ENCODE data around the gene LRRC7.

DNA sequence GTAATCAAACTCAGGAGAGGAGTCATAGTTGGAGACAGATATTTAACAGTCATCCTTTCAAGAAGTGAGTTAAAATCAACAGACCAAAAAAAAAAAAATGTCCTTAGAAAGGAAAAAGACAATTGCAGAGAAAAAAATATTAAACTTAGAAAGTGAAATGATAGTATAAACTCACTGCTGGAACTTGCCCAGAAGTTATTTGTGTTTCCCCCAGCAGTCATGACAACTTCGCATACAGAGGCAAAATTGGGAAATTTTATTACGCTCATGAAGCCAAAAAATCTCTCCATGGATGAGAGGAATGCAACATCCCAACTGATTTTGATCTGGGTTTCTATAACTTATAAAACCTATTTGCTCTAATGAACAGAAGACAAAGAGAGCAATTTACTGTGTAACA is 198.2 kb downstream of the LRRC7 start:
- TF ChIP-seq POLR2A (IDR thresholded peaks at IDR 0.05; ENCODE audit: low read length) (no peak), GATA1 (IDR thresholded peaks at IDR 0.05; ENCODE audit: low read depth, low read length) (no peak)

Data from erythroblast (primary cell).